Sigmoid colon (tissue), 7 donors: ENCODE results near the gene PRKCB. TPM values are rescaled to one million over a fixed set of nuclear protein-coding genes. Genes with fewer than 3 reads are reported as not detected.

Experiments used
- DNase-seq: peaks from one replicate; pipeline ENCODE4 v3.0.0-alpha.2; 2019
- H3K27ac ChIP-seq, 4 donors: fragments of 200-600 bp; sonication (generic); one replicate each; pipeline ENCODE4 v1.5.1; 2016 to 2019; ENCODE audit warnings: mild to moderate bottlenecking in 1 of 4
- H3K27me3 ChIP-seq, 3 donors: fragments of 200-600 bp; sonication (generic); one replicate each; pipeline ENCODE4 v1.5.1; 2019; ENCODE audit warnings: mild to moderate bottlenecking in 1 of 3
- H3K36me3 ChIP-seq, 4 donors: fragments of 200-600 bp; sonication (generic); one replicate each; pipeline ENCODE4 v1.5.1; 2016 to 2019
- H3K4me1 ChIP-seq, 4 donors: fragments of 200-600 bp; sonication (generic); one replicate each; pipeline ENCODE4 v1.5.1; 2017 to 2019
- H3K4me3 ChIP-seq, 4 donors: fragments of 200-600 bp; sonication (generic); one replicate each; pipeline ENCODE4 v1.5.1; 2017 to 2019; ENCODE audit warnings: mild to moderate bottlenecking in 2 of 4, moderate library complexity in 1 of 4
- H3K9me3 ChIP-seq, 4 donors: fragments of 200-600 bp in 3 of 4; sonication (generic) in 3 of 4; one replicate each; pipeline versions ENCODE4 v1.5.1 to v1.6.1; 2013 to 2019
- EP300 ChIP-seq, 4 donors: sonication (generic); formaldehyde crosslinking; IDR thresholded peaks; one replicate each; pipeline ENCODE4 v1.6.1; 2017; ENCODE audit warnings: antibody characterized with exemption in 4 of 4
- POLR2A ChIP-seq, 2 donors: fragments of 450-650 bp; IDR thresholded peaks; one replicate each; pipeline ENCODE4 v1.6.1; 2016; ENCODE audit warnings: antibody characterized with exemption in 2 of 2, mild to moderate bottlenecking in 2 of 2, moderate library complexity in 2 of 2
- POLR2AphosphoS5 ChIP-seq, 4 donors: sonication (generic); formaldehyde crosslinking; IDR thresholded peaks; one replicate each; pipeline ENCODE4 v1.6.1; 2017; ENCODE audit warnings: antibody characterized with exemption in 4 of 4
- WGBS, 2 donors: extraction: QIAGEN DNeasy Blood & Tissue Kit; methylation state at CpG; one replicate each; pipeline ENCODE4 v1.1.7; 2013; 5-methylcytosine and 5-hydroxymethylcytosine counted together
- intact Hi-C: fragments of 100-400 bp; cut with DNase I; formaldehyde crosslinking; loops from one replicate; pipeline ENCODE4 v1.15.1; 2023
- polyA plus RNA-seq, 3 donors: library from polyadenylated mRNA; stranded (reverse); fragments of 200-250 nt; gene quantifications; one replicate each; pipeline ENCODE4 v1.2.3, GENCODE V29; 2013
- total RNA-seq, 4 donors: library from RNA; depleted of rRNA; stranded (reverse); fragments of >200 nt; gene quantifications; one replicate each; pipeline ENCODE4 v1.1.0, GENCODE V29; 2016
- TF ChIP-seq, protein P1 (sequence below), 4 experiments: fragments of 450-650 bp in 3 of 4; fragments of 200-600 bp in 1 of 4; IDR thresholded peaks; one replicate each; pipeline ENCODE4 v1.5.1; 2016 to 2019; ENCODE audit warnings: antibody characterized with exemption in 4 of 4, mild to moderate bottlenecking in 3 of 4, moderate library complexity in 2 of 4
- donor health status: healthy with polysubstance abuse.
- donor health status: Bipolar disorder and iron deficiency.
- donor health status: healthy.

Gene PRKCB
- total and polyA plus RNA-seq, 7 donors = 3.0 to 43.8 (median 21.4) TPM

DNA sequence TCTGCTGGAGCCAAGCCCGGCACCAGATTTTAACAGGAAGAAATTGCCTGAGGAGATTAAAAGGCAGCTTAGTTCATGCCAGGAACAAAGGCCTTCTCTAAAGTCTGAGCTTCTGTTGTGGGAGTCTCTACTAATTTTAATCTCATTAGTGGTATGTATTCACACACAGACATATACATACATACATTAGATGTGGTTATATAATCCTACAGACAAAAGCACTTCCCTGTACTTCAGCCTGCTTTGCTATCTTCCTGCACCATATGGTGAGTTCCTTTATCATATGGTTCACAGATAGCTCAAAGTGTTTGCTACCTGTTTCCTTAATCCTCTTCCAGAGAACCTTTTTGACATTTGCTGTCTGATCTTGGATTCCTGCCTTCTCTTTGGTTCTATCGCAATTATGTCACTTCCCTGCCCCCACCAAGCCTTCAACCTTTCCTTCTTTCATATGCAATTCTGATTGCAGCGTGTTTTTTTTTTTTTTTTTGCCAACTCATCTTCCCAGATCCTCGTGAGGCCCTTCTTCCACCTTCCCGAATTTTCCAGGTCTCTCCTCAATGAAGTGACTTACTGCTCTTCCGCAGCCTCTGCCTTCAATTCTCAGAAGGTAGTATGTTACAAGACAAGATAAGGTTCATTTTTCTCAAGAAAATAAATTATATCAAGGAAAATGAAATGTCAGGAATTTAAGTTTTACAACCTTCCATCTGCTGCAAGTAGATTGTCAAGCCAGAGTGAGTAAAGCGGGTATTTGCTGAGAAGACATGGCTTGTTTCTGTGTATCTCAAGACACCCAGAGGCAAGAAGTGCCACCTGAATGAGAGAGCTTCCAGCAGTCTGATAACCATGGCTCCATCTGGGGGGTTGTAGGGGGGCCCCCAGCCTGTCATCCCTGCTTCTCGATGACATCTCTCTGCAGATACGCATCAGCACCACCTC, 300.1 kb downstream of the PRKCB start:
- WGBS, 2 donors = 73 to 76% methylated on average over 9 of the region's 9 CpGs
- DNase-seq = no peak
- no peaks in the 10 kb centered on the region for H3K27me3 ChIP-seq
- intact Hi-C loops = no loop called here
- TF ChIP-seq, protein P1, sequence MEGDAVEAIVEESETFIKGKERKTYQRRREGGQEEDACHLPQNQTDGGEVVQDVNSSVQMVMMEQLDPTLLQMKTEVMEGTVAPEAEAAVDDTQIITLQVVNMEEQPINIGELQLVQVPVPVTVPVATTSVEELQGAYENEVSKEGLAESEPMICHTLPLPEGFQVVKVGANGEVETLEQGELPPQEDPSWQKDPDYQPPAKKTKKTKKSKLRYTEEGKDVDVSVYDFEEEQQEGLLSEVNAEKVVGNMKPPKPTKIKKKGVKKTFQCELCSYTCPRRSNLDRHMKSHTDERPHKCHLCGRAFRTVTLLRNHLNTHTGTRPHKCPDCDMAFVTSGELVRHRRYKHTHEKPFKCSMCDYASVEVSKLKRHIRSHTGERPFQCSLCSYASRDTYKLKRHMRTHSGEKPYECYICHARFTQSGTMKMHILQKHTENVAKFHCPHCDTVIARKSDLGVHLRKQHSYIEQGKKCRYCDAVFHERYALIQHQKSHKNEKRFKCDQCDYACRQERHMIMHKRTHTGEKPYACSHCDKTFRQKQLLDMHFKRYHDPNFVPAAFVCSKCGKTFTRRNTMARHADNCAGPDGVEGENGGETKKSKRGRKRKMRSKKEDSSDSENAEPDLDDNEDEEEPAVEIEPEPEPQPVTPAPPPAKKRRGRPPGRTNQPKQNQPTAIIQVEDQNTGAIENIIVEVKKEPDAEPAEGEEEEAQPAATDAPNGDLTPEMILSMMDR (IDR thresholded peaks at IDR 0.05) = no peak
- no peak for TF ChIP-seq EP300 (IDR thresholded peaks at IDR 0.05)
- TF ChIP-seq POLR2A (IDR thresholded peaks at IDR 0.05) = no peak
- TF ChIP-seq POLR2AphosphoS5 (IDR thresholded peaks at IDR 0.05) = no peak
- H3K36me3 ChIP-seq = no peaks in the 10 kb centered on the region
- no peaks in the 10 kb centered on the region for H3K9me3 ChIP-seq
- no peak overlapping the region for H3K27ac ChIP-seq
- H3K4me1 ChIP-seq = peaks cover 0 to 4% (median 0%) of the 10 kb centered on the region in 4 donors
- H3K4me3 ChIP-seq = no peak overlapping the region

GRCh38 chr16:24138024-24138423, 302.2 kb downstream of the PRKCB start:
- whole genome bisulfite sequencing, 2 donors = 52 to 54% methylated on average over 2 of the region's 2 CpGs
- Histone ChIP-seq H3K27me3 (no peaks in the 10 kb centered on the region), H3K27ac (no peak overlapping the region), H3K4me1 (peaks cover 0 to 21% (median 8%) of the 10 kb centered on the region in 4 donors), H3K36me3 (no peaks in the 10 kb centered on the region), H3K9me3 (no peaks in the 10 kb centered on the region), H3K4me3 (no peak overlapping the region)
- DNase-seq = no peak
- intact Hi-C loops = no loop called here
- TF ChIP-seq, protein P1 (IDR thresholded peaks at IDR 0.05) = no peak
- TF ChIP-seq POLR2AphosphoS5 (IDR thresholded peaks at IDR 0.05) (no peak), POLR2A (IDR thresholded peaks at IDR 0.05) (no peak), EP300 (IDR thresholded peaks at IDR 0.05) (no peak)

- WGBS, 2 donors = 84 to 88% methylated on average over 2 of the region's 2 CpGs
Observed at GRCh38 chr16:24138575-24138974, 302.8 kb downstream of the PRKCB start.

GRCh38 chr16:24139282-24139681, 303.5 kb downstream of the PRKCB start:
- intact Hi-C loops = no loop called here
- no peak overlapping the region for H3K4me3 ChIP-seq
- H3K27ac ChIP-seq = no peak overlapping the region
- 67% methylated on average over 3 of the region's 3 CpGs for WGBS, 2 donors
- no peak for DNase-seq
- no peaks in the 10 kb centered on the region for H3K36me3 ChIP-seq
- TF ChIP-seq EP300 (IDR thresholded peaks at IDR 0.05) = no peak
- no peak for TF ChIP-seq POLR2AphosphoS5 (IDR thresholded peaks at IDR 0.05)
- TF ChIP-seq, protein P1 (IDR thresholded peaks at IDR 0.05) = no peak
- TF ChIP-seq POLR2A (IDR thresholded peaks at IDR 0.05) = no peak
- H3K4me1 ChIP-seq = peaks cover 0 to 26% (median 10%) of the 10 kb centered on the region in 4 donors
- no peaks in the 10 kb centered on the region for H3K27me3 ChIP-seq
- no peaks in the 10 kb centered on the region for H3K9me3 ChIP-seq

More at GRCh38 chr16:24138575-24138974, 302.8 kb downstream of the PRKCB start:
- no peaks in the 10 kb centered on the region for H3K36me3 ChIP-seq
- H3K9me3 ChIP-seq = no peaks in the 10 kb centered on the region
- H3K27me3 ChIP-seq = no peaks in the 10 kb centered on the region
- DNase-seq = no peak
- TF ChIP-seq EP300 (IDR thresholded peaks at IDR 0.05) (no peak), POLR2A (IDR thresholded peaks at IDR 0.05) (no peak), POLR2AphosphoS5 (IDR thresholded peaks at IDR 0.05) (no peak)
- TF ChIP-seq, protein P1 (IDR thresholded peaks at IDR 0.05) = no peak
- intact Hi-C loops = no loop called here
- H3K4me1 ChIP-seq = peaks cover 0 to 26% (median 10%) of the 10 kb centered on the region in 4 donors
- H3K27ac ChIP-seq = no peak overlapping the region
- H3K4me3 ChIP-seq = no peak overlapping the region
